SHP77 (cell line): ENCODE results near the gene TMEM255B.

ENCODE experiments used
- DNase-seq, 2 experiments: peaks; one replicate each; lab custom pipeline; 2025; lab: John Stamatoyannopoulos, UW

TMEM255B gene

GRCh38 chr13:113861433-113862030 lies 102.5 kb downstream of the TMEM255B start:
- no peak for DNase-seq

GRCh38 chr13:113862191-113862930 lies 103.3 kb downstream of the TMEM255B start:
- no peak for DNase-seq

- no peak for DNase-seq
Observed at GRCh38 chr13:113862931-113863523, 104.0 kb downstream of the TMEM255B start.

GRCh38 chr13:113863524-113864272 lies 104.7 kb downstream of the TMEM255B start, which contains the start of gene GAS6:
TSS of gene GAS6 (minus strand) at chr13:113864076. CDS start at chr13:113863920, 156 bp downstream.
- no peak for DNase-seq

- no peak for DNase-seq
Observed at GRCh38 chr13:113864273-113864890, 105.4 kb downstream of the TMEM255B start.

- DNase-seq = no peak
Observed at GRCh38 chr13:113865427-113865826, 106.4 kb downstream of the TMEM255B start.
